GM12892 (cell line): ENCODE measurements around the gene CACNG4.

Experiments used
- POLR2A ChIP-seq: IDR thresholded peaks from 2 replicates; pipeline ENCODE4 v1.6.1; 2011; ENCODE audit warnings: low read depth, low read length, control low read depth
- POLR2AphosphoS5 ChIP-seq: IDR thresholded peaks from 2 replicates; pipeline ENCODE4 v1.6.1; 2011; ENCODE audit warnings: low read depth, low read length, control low read depth
- TAF1 ChIP-seq: IDR thresholded peaks from 2 replicates; pipeline ENCODE4 v1.6.1; 2011; ENCODE audit warnings: low read depth, mild to moderate bottlenecking, control low read depth, low read length, borderline replicate concordance

- TF ChIP-seq POLR2A (no peak), POLR2AphosphoS5 (no peak), TAF1 (no peak)
Measured at GRCh38 chr17:66955821-66956220, 8.7 kb upstream of the CACNG4 start.
